Measurements from ENCODE around the gene TMEM201.
"Not testable (repeated sequence)": the region's sequence is repeated elsewhere in the genome, so short reads cannot be mapped to it uniquely, and the experiment has no call there.

TMEM201 gene

GRCh38 chr1:9601942-9602793 is 13.5 kb downstream of the TMEM201 start:
- no peak for DNase-seq

- DNase-seq: no peak
These were observed 14.1 kb downstream of the TMEM201 start for GRCh38 chr1:9602794-9603167.

- no peak for DNase-seq
These were observed 14.6 kb downstream of the TMEM201 start for GRCh38 chr1:9603307-9603706.

GRCh38 chr1:9603766-9604753 is 15.3 kb downstream of the TMEM201 start:
- no peak for DNase-seq

GRCh38 chr1:9604836-9605235 is 16.1 kb downstream of the TMEM201 start:
- DNase-seq: no peak

GRCh38 chr1:9605946-9606455 is 17.3 kb downstream of the TMEM201 start:
- no peak for DNase-seq

- no peak for DNase-seq
These were observed 17.7 kb downstream of the TMEM201 start for GRCh38 chr1:9606458-9606857.

GRCh38 chr1:9606948-9607347 is 18.2 kb downstream of the TMEM201 start:
- no peak for DNase-seq

- DNase-seq: no peak
These were observed 18.6 kb downstream of the TMEM201 start for GRCh38 chr1:9607352-9607751.

- DNase-seq: no peak
These were observed 21.3 kb downstream of the TMEM201 start for GRCh38 chr1:9609998-9610397.

- DNase-seq: no peak
These were observed 21.8 kb downstream of the TMEM201 start for GRCh38 chr1:9610548-9610947.

GRCh38 chr1:9611716-9612115 is 23.0 kb downstream of the TMEM201 start:
- DNase-seq: no peak

GRCh38 chr1:9612162-9612845 is 23.6 kb downstream of the TMEM201 start:
- DNase-seq: no peak

GRCh38 chr1:9612871-9613624 is 24.3 kb downstream of the TMEM201 start:
- DNase-seq: no peak

GRCh38 chr1:9613625-9614299 is 25.1 kb downstream of the TMEM201 start:
- no peak for DNase-seq

GRCh38 chr1:9615316-9616063 is 26.8 kb downstream of the TMEM201 start:
- DNase-seq: peak; percentile 84

GRCh38 chr1:9618909-9619679 is 30.4 kb downstream of the TMEM201 start:
- no peak for DNase-seq

- no peak for DNase-seq
These were observed 32.3 kb downstream of the TMEM201 start for GRCh38 chr1:9621032-9621431.

GRCh38 chr1:9624081-9624480 is 35.4 kb downstream of the TMEM201 start:
- no peak for DNase-seq

- DNase-seq: not testable (repeated sequence)
These were observed 36.3 kb downstream of the TMEM201 start for GRCh38 chr1:9625030-9625429.

All from hematopoietic multipotent progenitor cell treated with erythropoietin and hydrocortisone succinate and interleukin-3 and kit ligand, for 8 days (in vitro differentiated cells).